KMS-11 (cell line): Measurements from ENCODE around the gene ACOXL.

ENCODE experiments used
- H2AFZ ChIP-seq: fragments of 200-600 bp; sonication (generic); 2 replicates; pipeline ENCODE4 v1.6.1; 2016; ENCODE audit warnings: antibody characterized with exemption, mixed run types, low read depth
- H3K27ac ChIP-seq: fragments of 200-600 bp; sonication (generic); 2 replicates; pipeline ENCODE4 v1.6.1; 2016; ENCODE audit warnings: mild to moderate bottlenecking, mixed run types
- H3K27me3 ChIP-seq: fragments of 200-600 bp; sonication (generic); 2 replicates; pipeline ENCODE4 v1.6.1; 2017; ENCODE audit warnings: mild to moderate bottlenecking, low read depth, mixed run types, moderate library complexity; ENCODE audit not compliant: insufficient read depth
- H3K36me3 ChIP-seq: fragments of 200-600 bp; sonication (generic); 2 replicates; pipeline ENCODE4 v1.6.1; 2017; ENCODE audit warnings: mild to moderate bottlenecking, mixed run types; ENCODE audit not compliant: insufficient read depth
- H3K4me1 ChIP-seq: fragments of 200-600 bp; sonication (generic); 2 replicates; pipeline ENCODE4 v1.6.1; 2016; ENCODE audit warnings: mild to moderate bottlenecking, low read depth, mixed run types; ENCODE audit not compliant: poor library complexity, severe bottlenecking
- H3K4me2 ChIP-seq: fragments of 200-600 bp; sonication (generic); 2 replicates; pipeline ENCODE4 v1.7.0; 2016; ENCODE audit warnings: mild to moderate bottlenecking, mixed run types
- H3K4me3 ChIP-seq: fragments of 200-600 bp; sonication (generic); IDR thresholded peaks from 2 replicates; pipeline ENCODE4 v1.6.1; 2017; ENCODE audit warnings: low read depth, low read length, mixed read lengths; ENCODE audit not compliant: insufficient read depth
- H3K79me2 ChIP-seq: fragments of 200-600 bp; sonication (generic); 2 replicates; pipeline ENCODE4 v1.6.1; 2016; ENCODE audit warnings: low read depth, mixed run types; ENCODE audit not compliant: insufficient read depth
- H3K9ac ChIP-seq: fragments of 200-600 bp; sonication (generic); 2 replicates; pipeline ENCODE4 v1.6.1; 2016; ENCODE audit warnings: mild to moderate bottlenecking, mixed run types
- H4K20me1 ChIP-seq: fragments of 200-600 bp; sonication (generic); 2 replicates; pipeline ENCODE4 v1.6.1; 2016; ENCODE audit warnings: mild to moderate bottlenecking, mixed run types; ENCODE audit not compliant: insufficient read depth
- TF ChIP-seq, protein P1 (sequence below): fragments of 200-600 bp; sonication (generic); conservative IDR thresholded peaks from 2 replicates; pipeline ENCODE4 v1.6.1; 2017; ENCODE audit warnings: low read depth, mild to moderate bottlenecking, antibody characterized with exemption, low read length, moderate library complexity, mixed read lengths

The ACOXL gene

GRCh38 chr2:110873597-110874452 is 141.5 kb downstream of the ACOXL start:
- H3K27ac ChIP-seq, result no peak overlapping the region
- H3K4me1 ChIP-seq, result peaks cover 30% of the 10 kb centered on the region
- H3K4me3 ChIP-seq, result no peak overlapping the region
- H3K9ac ChIP-seq, result no peak overlapping the region
- no peaks in the 10 kb centered on the region for H4K20me1 ChIP-seq
- no peaks in the 10 kb centered on the region for H3K79me2 ChIP-seq
- no peaks in the 10 kb centered on the region for H3K27me3 ChIP-seq
- H3K36me3 ChIP-seq, result no peaks in the 10 kb centered on the region
- TF ChIP-seq, protein P1, sequence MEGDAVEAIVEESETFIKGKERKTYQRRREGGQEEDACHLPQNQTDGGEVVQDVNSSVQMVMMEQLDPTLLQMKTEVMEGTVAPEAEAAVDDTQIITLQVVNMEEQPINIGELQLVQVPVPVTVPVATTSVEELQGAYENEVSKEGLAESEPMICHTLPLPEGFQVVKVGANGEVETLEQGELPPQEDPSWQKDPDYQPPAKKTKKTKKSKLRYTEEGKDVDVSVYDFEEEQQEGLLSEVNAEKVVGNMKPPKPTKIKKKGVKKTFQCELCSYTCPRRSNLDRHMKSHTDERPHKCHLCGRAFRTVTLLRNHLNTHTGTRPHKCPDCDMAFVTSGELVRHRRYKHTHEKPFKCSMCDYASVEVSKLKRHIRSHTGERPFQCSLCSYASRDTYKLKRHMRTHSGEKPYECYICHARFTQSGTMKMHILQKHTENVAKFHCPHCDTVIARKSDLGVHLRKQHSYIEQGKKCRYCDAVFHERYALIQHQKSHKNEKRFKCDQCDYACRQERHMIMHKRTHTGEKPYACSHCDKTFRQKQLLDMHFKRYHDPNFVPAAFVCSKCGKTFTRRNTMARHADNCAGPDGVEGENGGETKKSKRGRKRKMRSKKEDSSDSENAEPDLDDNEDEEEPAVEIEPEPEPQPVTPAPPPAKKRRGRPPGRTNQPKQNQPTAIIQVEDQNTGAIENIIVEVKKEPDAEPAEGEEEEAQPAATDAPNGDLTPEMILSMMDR, result no peak
- no peak overlapping the region for H2AFZ ChIP-seq
- no peak overlapping the region for H3K4me2 ChIP-seq

DNA sequence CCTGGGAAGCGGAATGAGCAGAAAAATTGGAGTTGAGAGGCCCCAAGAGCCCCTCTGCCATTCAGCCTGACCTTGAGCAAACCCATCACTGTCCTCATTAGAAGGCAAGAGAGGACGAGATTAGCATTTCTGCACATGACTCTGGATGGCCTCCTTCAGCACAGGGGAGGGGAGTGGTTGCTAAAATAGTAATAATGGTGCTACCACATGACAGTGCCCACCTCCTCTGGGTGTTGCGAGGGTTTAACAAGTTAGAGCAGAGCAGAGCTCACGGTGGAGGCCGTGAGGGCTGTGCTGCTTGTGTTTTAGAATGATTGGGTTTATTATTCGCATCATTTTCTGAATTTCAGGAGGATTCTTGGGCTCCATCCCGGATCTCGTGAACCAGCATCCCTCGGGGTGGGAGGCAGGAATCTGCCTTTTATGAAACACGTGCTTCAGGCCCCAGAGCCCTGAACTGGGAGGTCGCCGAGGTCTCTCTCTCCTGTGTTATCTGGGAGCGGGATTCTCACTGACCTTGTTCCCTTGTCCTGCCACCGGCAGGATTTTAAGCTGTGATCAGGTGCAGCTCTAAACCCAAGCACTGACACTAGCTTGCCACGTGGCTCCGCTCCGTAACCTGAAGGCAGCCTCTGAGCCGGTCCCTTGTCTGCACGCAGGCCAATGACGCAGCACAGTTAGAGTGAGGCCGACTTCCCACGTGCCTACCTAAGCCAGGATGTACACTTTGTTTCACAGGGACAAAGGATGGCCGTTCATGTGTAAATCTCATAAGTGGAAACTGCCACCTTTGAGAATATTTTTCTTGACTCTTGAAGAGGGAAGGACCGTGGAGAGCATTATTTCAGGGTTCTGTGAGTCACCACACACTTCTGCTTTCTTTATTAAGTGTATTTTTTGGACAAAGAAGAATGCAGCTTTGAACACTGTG is 142.3 kb downstream of the ACOXL start:
- Histone ChIP-seq H3K27me3 (no peaks in the 10 kb centered on the region), H3K4me3 (no peak overlapping the region), H3K36me3 (no peaks in the 10 kb centered on the region), H3K4me2 (no peak overlapping the region), H2AFZ (no peak overlapping the region), H3K79me2 (no peaks in the 10 kb centered on the region), H3K4me1 (peaks cover 21% of the 10 kb centered on the region), H3K27ac (no peak overlapping the region), H4K20me1 (no peaks in the 10 kb centered on the region), H3K9ac (no peak overlapping the region)
- TF ChIP-seq, protein P1, result no peak

DNA sequence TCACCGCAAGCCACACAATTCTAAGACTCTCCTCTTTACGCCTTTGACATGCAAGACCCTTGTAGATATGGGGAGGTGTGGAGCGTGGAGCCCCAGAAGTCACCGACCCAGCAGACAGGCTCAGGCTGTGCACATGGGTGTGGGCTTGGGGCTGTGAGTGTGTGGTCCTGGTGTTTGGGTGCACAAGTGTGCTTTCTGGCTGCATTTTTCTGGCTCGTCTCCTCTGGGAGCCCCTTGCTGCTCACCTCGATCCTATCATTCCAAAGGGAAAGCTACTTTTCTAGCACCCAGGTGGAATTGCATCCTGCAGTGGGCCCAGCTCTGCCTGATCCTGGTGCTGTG is 143.0 kb downstream of the ACOXL start:
- Histone ChIP-seq H3K36me3 (no peaks in the 10 kb centered on the region), H3K4me2 (no peak overlapping the region), H3K79me2 (no peaks in the 10 kb centered on the region), H2AFZ (no peak overlapping the region), H3K9ac (no peak overlapping the region), H4K20me1 (no peaks in the 10 kb centered on the region), H3K27ac (no peak overlapping the region), H3K4me1 (peaks cover 16% of the 10 kb centered on the region), H3K27me3 (no peaks in the 10 kb centered on the region), H3K4me3 (no peak overlapping the region)
- TF ChIP-seq, protein P1, result no peak

DNA sequence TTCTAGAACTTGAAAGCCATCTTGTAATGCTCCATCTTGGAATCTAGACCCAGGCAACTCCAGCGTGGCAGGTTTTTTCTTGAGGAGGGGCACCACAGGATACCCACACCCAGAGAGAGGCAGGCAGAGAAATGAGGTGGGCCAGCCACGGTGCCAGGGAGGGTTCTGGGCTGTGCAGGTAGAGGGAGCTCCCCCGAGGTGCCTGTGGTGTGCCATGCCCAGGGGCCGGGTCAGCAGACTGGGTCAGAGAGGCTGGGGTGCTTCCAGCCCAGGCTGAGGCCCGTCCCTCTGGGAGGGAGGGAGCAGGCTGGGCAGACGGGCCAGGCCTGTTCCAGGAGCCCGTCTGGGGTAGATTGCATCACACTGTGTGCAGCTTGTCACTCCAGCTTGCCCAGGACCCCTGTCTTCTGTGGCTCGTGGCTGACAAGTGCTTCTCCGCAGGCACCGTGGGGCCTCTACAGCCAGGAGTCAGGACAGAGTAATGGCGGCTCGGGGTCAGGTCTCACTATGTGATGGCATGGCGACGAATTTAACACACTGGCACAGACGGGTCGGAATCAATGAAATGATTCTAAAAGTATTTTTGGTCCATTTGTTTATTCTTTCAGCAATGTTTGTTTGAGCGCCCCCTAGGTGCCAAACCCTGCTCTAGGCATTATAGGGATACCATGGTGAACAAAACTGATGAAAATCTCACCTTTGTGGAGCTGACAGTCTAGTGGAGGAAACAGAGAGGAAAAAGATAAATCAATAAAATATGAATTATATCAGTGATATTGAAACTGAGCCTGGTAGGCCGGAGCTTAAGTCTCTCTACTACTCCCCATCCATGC is 144.0 kb downstream of the ACOXL start:
- no peaks in the 10 kb centered on the region for H3K27me3 ChIP-seq
- H3K4me1 ChIP-seq, result peaks cover 11% of the 10 kb centered on the region
- no peak overlapping the region for H2AFZ ChIP-seq
- no peaks in the 10 kb centered on the region for H3K36me3 ChIP-seq
- H3K79me2 ChIP-seq, result no peaks in the 10 kb centered on the region
- H3K4me2 ChIP-seq, result no peak overlapping the region
- no peak overlapping the region for H3K27ac ChIP-seq
- H4K20me1 ChIP-seq, result no peaks in the 10 kb centered on the region
- H3K4me3 ChIP-seq, result no peak overlapping the region
- TF ChIP-seq, protein P1, result no peak
- H3K9ac ChIP-seq, result no peak overlapping the region
